Peyer's patch (tissue), 4 donors: Measurements from ENCODE around the gene MGST2.

ENCODE experiments used
- CTCF ChIP-seq, 6 experiments: fragments of 450-650 bp in 4 of 6; fragments of 200-600 bp in 2 of 6; sonication (generic) in 1 of 6; IDR thresholded peaks; one replicate each; pipeline ENCODE4 v1.5.1; 2017 to 2019; ENCODE audit warnings: antibody characterized with exemption in 6 of 6, mild to moderate bottlenecking in 3 of 6, moderate library complexity in 1 of 6
- POLR2A ChIP-seq, 2 donors: fragments of 450-650 bp; IDR thresholded peaks; one replicate each; pipeline ENCODE4 v1.5.1; 2017; ENCODE audit warnings: antibody characterized with exemption in 2 of 2, mild to moderate bottlenecking in 2 of 2, moderate library complexity in 2 of 2

DNA sequence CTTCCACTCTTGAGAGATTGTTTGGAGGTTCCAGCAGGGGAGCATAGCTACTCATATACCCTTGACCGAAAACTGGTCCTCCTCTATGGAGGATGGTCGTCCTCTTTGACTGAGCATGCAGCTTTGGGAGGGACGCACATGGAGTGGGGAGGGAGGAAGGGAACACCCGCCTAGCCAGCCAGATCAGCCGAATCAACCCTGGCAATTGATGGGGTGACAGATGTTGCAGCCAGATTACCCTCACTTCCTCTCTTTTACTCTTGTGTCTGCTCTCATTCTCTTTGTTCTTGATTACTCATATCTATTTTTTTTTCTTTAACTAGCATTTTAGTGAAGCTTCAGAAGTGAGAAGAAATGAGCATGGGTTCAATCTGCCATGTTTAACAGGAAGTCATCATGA lies 19.6 kb downstream of the MGST2 start:
- TF ChIP-seq CTCF (IDR thresholded peaks at IDR 0.05) (no peak), POLR2A (IDR thresholded peaks at IDR 0.05) (no peak)
